Measurements from ENCODE around the gene LRRC4C. TPM values are rescaled to one million over a fixed set of nuclear protein-coding genes. Genes with fewer than 3 reads are reported as not detected.

The LRRC4C gene
- total RNA-seq, 1 donor from 2014 or later, result 0.41 TPM

DNA sequence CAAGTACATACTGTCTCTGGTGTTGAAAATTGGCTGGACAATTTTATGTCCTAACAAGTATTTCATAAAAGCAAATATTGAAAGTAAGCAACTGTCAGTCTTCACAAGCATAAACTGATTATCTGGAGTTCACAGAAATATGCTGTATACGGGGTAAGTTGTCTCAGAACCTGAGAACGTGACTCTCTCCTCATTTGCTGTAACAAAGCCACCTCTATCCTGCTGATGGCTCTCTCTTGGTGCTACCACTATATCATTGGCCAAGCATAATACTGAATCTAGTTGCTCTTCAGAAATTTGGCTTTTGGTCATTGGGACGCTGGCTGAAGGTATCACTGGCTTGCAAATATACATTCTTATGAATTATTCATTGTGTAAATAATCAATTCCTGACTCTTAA is 1078.0 kb downstream of the LRRC4C start:
- no peak for DNase-seq
- Histone ChIP-seq H3K27me3 (ENCODE audit: low read depth) (no peaks in the 10 kb centered on the region), H3K4me1 (no peaks in the 10 kb centered on the region), H3K27ac (replicated peaks) (no peak overlapping the region), H3K4me3 (no peak overlapping the region), H3K36me3 (no peaks in the 10 kb centered on the region), H3K9me3 (replicated peaks) (no peaks in the 10 kb centered on the region)
- intact Hi-C loops (cut with micrococcal nuclease), result no loop called here
- TF ChIP-seq, protein P1, sequence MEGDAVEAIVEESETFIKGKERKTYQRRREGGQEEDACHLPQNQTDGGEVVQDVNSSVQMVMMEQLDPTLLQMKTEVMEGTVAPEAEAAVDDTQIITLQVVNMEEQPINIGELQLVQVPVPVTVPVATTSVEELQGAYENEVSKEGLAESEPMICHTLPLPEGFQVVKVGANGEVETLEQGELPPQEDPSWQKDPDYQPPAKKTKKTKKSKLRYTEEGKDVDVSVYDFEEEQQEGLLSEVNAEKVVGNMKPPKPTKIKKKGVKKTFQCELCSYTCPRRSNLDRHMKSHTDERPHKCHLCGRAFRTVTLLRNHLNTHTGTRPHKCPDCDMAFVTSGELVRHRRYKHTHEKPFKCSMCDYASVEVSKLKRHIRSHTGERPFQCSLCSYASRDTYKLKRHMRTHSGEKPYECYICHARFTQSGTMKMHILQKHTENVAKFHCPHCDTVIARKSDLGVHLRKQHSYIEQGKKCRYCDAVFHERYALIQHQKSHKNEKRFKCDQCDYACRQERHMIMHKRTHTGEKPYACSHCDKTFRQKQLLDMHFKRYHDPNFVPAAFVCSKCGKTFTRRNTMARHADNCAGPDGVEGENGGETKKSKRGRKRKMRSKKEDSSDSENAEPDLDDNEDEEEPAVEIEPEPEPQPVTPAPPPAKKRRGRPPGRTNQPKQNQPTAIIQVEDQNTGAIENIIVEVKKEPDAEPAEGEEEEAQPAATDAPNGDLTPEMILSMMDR (IDR thresholded peaks at IDR 0.05; ENCODE audit: borderline replicate concordance), result no peak

DNA sequence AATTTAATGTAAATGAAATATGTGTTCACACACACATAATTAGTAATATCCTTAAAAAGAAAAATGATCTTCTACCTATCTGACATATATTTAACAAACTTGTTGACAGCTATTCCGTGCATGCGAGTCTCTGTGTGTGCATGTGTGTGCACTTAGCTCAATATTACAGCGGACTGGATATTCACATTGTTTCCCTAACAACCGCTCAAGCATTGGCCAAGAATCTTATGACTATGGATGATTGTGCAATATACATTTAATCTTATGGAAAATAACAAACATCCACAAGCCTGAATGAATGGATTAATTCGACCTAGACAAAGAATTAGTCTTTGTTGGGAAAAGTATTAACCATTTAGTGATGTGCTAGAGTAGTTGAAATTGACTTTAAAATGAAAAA is 1078.6 kb downstream of the LRRC4C start:
- Histone ChIP-seq H3K27ac (replicated peaks) (no peak overlapping the region), H3K4me1 (no peaks in the 10 kb centered on the region), H3K9me3 (replicated peaks) (no peaks in the 10 kb centered on the region), H3K4me3 (no peak overlapping the region), H3K27me3 (ENCODE audit: low read depth) (no peaks in the 10 kb centered on the region), H3K36me3 (no peaks in the 10 kb centered on the region)
- TF ChIP-seq, protein P1 (IDR thresholded peaks at IDR 0.05; ENCODE audit: borderline replicate concordance), result no peak
- intact Hi-C loops (cut with micrococcal nuclease), result no loop called here
- DNase-seq, result no peak

DNA sequence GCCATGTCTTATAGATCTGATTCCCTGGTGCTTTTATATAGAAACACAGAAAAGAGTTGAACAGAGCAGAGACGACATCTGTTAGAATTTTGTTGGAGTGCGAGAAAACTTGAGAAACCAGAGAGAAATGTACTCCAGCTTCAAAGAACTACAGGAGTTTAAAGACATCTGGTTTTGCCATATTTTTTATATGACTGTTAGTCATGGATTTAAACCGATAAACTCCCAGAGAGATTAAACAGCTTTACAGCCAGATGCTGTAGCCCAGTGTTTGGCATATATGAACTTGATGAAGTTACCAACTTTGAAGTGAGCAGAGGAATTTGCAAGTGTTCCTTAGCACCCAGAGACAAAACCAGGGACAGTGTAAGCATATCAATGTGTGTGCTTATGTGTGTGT is 1083.1 kb downstream of the LRRC4C start:
- Histone ChIP-seq H3K4me1 (no peaks in the 10 kb centered on the region), H3K27me3 (ENCODE audit: low read depth) (no peaks in the 10 kb centered on the region), H3K4me3 (no peak overlapping the region), H3K27ac (replicated peaks) (no peak overlapping the region), H3K36me3 (no peaks in the 10 kb centered on the region), H3K9me3 (replicated peaks) (no peaks in the 10 kb centered on the region)
- no peak for DNase-seq
- TF ChIP-seq, protein P1 (IDR thresholded peaks at IDR 0.05; ENCODE audit: borderline replicate concordance), result no peak
- intact Hi-C loops (cut with micrococcal nuclease), result no loop called here

DNA sequence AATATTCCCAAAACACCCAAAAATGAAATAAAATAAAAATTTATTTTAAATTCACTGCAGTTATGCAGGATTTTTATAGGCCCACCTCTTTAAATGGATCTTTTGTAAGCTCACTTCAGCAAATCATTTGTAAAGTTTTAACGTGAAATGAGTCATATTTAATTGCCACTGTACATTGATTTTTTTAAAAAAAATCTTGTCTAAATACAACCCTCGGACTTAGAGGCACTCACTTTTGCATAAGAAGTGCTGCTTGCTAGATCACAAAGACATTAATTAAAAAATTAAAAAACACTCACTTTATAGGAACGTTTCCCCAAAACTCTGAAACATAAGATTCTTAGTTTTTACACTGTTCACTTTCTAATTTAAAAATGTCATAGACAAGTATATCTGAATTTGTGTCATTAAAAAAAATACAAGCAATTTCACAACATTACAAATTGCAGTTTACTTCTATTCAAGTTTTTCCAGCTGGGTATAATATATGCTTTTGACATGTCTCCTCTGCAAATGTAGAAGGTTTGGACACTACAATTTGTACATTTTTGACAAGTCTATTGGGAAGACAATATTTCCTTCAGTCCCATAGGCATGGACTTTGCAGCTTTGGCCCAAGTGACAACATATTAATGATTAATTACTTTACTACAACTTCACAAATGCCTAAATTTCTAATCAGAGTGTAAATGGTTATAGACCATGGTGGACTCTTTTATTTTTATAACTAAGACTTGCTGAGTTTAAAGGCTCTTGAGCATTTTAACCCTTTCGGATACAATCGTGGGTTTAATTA is 1088.4 kb downstream of the LRRC4C start:
- intact Hi-C loops (cut with micrococcal nuclease), result no loop called here
- TF ChIP-seq, protein P1 (IDR thresholded peaks at IDR 0.05; ENCODE audit: borderline replicate concordance), result no peak
- no peak for DNase-seq
- no peaks in the 10 kb centered on the region for H3K4me1 ChIP-seq
- no peaks in the 10 kb centered on the region for H3K27me3 ChIP-seq (ENCODE audit: low read depth)
- H3K9me3 ChIP-seq (replicated peaks), result no peaks in the 10 kb centered on the region
- no peak overlapping the region for H3K27ac ChIP-seq (replicated peaks)
- no peaks in the 10 kb centered on the region for H3K36me3 ChIP-seq
- H3K4me3 ChIP-seq, result no peak overlapping the region

DNA sequence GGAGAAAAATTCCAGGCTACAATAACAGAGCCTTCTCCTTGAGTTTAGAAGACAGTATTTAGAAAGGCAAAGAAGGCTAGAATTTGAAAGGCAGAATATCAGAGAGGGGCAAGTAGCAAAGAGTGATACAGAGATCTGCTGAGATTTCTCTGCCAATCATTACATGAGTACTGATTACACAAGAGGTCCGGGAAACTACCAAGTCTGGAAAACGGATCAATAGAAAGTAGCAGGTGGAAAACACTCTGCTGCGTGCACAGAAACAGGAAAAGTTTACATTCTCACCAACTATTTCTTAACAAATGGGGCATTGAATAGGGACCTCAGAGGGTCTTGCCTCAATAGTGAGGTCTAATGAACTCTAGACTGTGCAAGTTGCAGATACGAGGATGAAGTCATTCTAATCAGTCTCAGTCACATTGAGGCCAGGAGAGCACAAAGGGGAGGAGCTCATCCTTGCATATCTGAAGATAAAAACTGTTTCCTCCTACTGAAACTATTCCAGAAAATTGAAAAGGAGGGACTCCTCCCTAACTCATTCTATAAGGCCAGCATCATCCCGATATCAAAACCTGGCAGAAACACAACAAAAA is 1099.2 kb downstream of the LRRC4C start:
- peaks cover 24% of the 10 kb centered on the region for H3K9me3 ChIP-seq (replicated peaks)
- H3K27me3 ChIP-seq (ENCODE audit: low read depth), result no peaks in the 10 kb centered on the region
- H3K4me3 ChIP-seq, result no peak overlapping the region
- H3K4me1 ChIP-seq, result no peaks in the 10 kb centered on the region
- intact Hi-C loops (cut with micrococcal nuclease), result no loop called here
- TF ChIP-seq, protein P1 (IDR thresholded peaks at IDR 0.05; ENCODE audit: borderline replicate concordance), result no peak
- no peak overlapping the region for H3K27ac ChIP-seq (replicated peaks)
- H3K36me3 ChIP-seq, result no peaks in the 10 kb centered on the region
- no peak for DNase-seq

Measured in left ventricle myocardium inferior (tissue), 1 donor.